GM23338 (cell line): ENCODE measurements around the gene NECTIN1.

ENCODE experiments used
- EZH2phosphoT487 ChIP-seq: fragments of 200-600 bp; sonication (generic); IDR thresholded peaks from one replicate; pipeline ENCODE4 v1.8.1; 2018; ENCODE audit warnings: antibody characterized with exemption; ENCODE audit not compliant: unreplicated experiment
- POLR2AphosphoS5 ChIP-seq: IDR thresholded peaks from 2 replicates; pipeline ENCODE4 v1.6.1; 2016; ENCODE audit warnings: antibody characterized with exemption, low read depth
- TF ChIP-seq, protein P1 (sequence below): IDR thresholded peaks from one replicate; pipeline ENCODE4 v1.6.1; 2018; ENCODE audit warnings: antibody characterized with exemption; ENCODE audit not compliant: unreplicated experiment
- TF ChIP-seq, protein P2 (sequence below), 2 experiments: fragments of 200-600 bp in 1 of 2; sonication (generic) in 1 of 2; conservative IDR thresholded peaks; 2 replicates each; pipeline versions ENCODE4 v1.5.1 to v1.6.1; 2016 to 2017; ENCODE audit warnings: antibody characterized with exemption in 2 of 2, low read depth in 2 of 2, mild to moderate bottlenecking in 2 of 2, moderate library complexity in 1 of 2

DNA sequence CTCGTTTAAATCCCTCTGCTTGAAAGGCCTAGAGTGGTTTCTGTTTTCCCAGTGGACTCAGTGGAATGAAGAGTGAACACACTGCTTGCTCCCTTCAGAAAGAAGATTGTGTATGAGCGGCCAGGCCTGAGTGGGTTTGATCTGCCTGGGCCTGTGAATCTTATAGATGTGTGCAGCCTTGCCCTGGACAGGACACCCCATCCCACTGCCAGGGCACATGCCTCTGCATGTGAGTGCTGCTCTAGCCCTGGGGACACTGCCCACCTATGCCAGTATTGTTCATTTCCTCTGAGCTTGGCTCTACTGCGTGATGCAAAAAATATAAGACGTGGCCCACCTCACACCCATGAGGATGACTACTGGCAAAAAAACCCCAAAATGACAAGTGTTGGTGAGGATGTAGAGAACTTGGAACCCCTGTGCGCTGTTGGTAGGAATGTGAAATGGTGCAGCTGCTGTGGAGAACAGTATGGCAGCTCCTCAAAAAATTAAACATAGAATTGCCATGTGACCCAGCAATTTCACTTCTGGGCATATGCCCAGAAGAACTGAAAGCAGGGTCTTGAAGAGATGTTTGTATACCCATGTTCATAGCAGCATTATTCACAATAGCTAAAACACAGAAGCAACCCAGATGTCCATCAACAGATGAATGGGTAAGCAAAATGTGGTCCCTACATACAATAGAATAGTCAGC, 27.3 kb upstream of the NECTIN1 start:
- TF ChIP-seq POLR2AphosphoS5: no peak
- TF ChIP-seq, protein P1, sequence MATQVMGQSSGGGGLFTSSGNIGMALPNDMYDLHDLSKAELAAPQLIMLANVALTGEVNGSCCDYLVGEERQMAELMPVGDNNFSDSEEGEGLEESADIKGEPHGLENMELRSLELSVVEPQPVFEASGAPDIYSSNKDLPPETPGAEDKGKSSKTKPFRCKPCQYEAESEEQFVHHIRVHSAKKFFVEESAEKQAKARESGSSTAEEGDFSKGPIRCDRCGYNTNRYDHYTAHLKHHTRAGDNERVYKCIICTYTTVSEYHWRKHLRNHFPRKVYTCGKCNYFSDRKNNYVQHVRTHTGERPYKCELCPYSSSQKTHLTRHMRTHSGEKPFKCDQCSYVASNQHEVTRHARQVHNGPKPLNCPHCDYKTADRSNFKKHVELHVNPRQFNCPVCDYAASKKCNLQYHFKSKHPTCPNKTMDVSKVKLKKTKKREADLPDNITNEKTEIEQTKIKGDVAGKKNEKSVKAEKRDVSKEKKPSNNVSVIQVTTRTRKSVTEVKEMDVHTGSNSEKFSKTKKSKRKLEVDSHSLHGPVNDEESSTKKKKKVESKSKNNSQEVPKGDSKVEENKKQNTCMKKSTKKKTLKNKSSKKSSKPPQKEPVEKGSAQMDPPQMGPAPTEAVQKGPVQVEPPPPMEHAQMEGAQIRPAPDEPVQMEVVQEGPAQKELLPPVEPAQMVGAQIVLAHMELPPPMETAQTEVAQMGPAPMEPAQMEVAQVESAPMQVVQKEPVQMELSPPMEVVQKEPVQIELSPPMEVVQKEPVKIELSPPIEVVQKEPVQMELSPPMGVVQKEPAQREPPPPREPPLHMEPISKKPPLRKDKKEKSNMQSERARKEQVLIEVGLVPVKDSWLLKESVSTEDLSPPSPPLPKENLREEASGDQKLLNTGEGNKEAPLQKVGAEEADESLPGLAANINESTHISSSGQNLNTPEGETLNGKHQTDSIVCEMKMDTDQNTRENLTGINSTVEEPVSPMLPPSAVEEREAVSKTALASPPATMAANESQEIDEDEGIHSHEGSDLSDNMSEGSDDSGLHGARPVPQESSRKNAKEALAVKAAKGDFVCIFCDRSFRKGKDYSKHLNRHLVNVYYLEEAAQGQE: no peak
- TF ChIP-seq, protein P2, sequence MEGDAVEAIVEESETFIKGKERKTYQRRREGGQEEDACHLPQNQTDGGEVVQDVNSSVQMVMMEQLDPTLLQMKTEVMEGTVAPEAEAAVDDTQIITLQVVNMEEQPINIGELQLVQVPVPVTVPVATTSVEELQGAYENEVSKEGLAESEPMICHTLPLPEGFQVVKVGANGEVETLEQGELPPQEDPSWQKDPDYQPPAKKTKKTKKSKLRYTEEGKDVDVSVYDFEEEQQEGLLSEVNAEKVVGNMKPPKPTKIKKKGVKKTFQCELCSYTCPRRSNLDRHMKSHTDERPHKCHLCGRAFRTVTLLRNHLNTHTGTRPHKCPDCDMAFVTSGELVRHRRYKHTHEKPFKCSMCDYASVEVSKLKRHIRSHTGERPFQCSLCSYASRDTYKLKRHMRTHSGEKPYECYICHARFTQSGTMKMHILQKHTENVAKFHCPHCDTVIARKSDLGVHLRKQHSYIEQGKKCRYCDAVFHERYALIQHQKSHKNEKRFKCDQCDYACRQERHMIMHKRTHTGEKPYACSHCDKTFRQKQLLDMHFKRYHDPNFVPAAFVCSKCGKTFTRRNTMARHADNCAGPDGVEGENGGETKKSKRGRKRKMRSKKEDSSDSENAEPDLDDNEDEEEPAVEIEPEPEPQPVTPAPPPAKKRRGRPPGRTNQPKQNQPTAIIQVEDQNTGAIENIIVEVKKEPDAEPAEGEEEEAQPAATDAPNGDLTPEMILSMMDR (conservative IDR thresholded peaks at IDR 0.05; ENCODE audit: low read depth in 2 of 2): no peak
- no peak for TF ChIP-seq EZH2phosphoT487
